HCT116 (cell line): Measurements from ENCODE around the gene WBP1.

ENCODE experiments used
- POLR2AphosphoS5 ChIP-seq: IDR thresholded peaks from 2 replicates; pipeline ENCODE4 v1.6.1; 2011; ENCODE audit warnings: mild to moderate bottlenecking, low read depth, low read length, moderate library complexity
- TCF7L2 ChIP-seq: IDR thresholded peaks from 2 replicates; pipeline ENCODE4 v1.7.0; 2011; ENCODE audit warnings: borderline replicate concordance, inconsistent platforms; ENCODE audit not compliant: insufficient read depth, insufficient read length; ENCODE audit errors: extremely low read depth

- TF ChIP-seq POLR2AphosphoS5 = no peak
- no peak for TF ChIP-seq TCF7L2
These were observed 38.9 kb upstream of the WBP1 start for GRCh38 chr2:74419345-74419744.
